Activated B cell treated with CpG ODN at 0.5 μM for 24 hours (primary cell): ENCODE measurements around the gene VAV2. TPM values are rescaled to one million over a fixed set of nuclear protein-coding genes. Genes with fewer than 3 reads are reported as not detected.

ENCODE experiments used
- ATAC-seq: fragments of 200-7000 bp; cut with Tn5 transposase; one replicate; pipeline ENCODE4 v1.10.0; 2021; ENCODE audit warnings: low read depth, mild to moderate bottlenecking, moderate library complexity
- CTCF ChIA-PET: fragments of 350-600 bp; sonication (Branson Sonifier 250); formaldehyde crosslinking; loops from one replicate; lab custom pipeline; 2021; ENCODE audit warnings: antibody characterized with exemption; lab: Charles Lee
- POLR2A ChIA-PET: fragments of 350-600 bp; sonication (Branson Sonifier 250); formaldehyde crosslinking; loops from one replicate; lab custom pipeline; 2021; ENCODE audit warnings: antibody characterized with exemption; lab: Charles Lee
- DNase-seq: peaks from one replicate; pipeline ENCODE4 v3.0.0; 2022
- H3K27ac Mint-ChIP-seq: one replicate; pipeline ENCODE4 v1.8.0; 2020; ENCODE audit warnings: mixed read lengths
- H3K27me3 Mint-ChIP-seq: one replicate; pipeline ENCODE4 v1.8.0; 2021; ENCODE audit warnings: mixed read lengths
- H3K36me3 Mint-ChIP-seq: one replicate; pipeline ENCODE4 v1.8.0; 2021; ENCODE audit warnings: low read depth, mixed read lengths
- H3K4me1 Mint-ChIP-seq: one replicate; pipeline ENCODE4 v1.8.0; 2021; ENCODE audit warnings: mixed read lengths
- H3K4me3 Mint-ChIP-seq: one replicate; pipeline ENCODE4 v1.8.0; 2020; ENCODE audit warnings: mild to moderate bottlenecking, mixed read lengths
- H3K9me3 Mint-ChIP-seq: one replicate; pipeline ENCODE4 v1.8.0; 2020; ENCODE audit warnings: mixed read lengths
- CTCF ChIP-seq: fragments of 200-600 bp; IDR thresholded peaks from one replicate; pipeline ENCODE4 v1.8.0; 2022; ENCODE audit warnings: antibody characterized with exemption, mild to moderate bottlenecking
- intact Hi-C: fragments of 100-400 bp; cut with micrococcal nuclease; formaldehyde crosslinking; loops from one replicate; pipeline ENCODE4 v1.15.1; 2024
- total RNA-seq: library from RNA; stranded (reverse); gene quantifications from 2 replicates; pipeline ENCODE4 v1.2.3, GENCODE V29; 2022

VAV2 gene
- total RNA-seq, 1 donor from 2014 or later: 99.6 TPM

- Mint-ChIP-seq H3K4me3 (no peak overlapping the region), H3K4me1 (peaks cover 33% of the 10 kb centered on the region), H3K27me3 (no peaks in the 10 kb centered on the region), H3K27ac (no peak overlapping the region), H3K36me3 (peaks cover 66% of the 10 kb centered on the region), H3K9me3 (no peaks in the 10 kb centered on the region)
- TF ChIP-seq CTCF: no peak
- POLR2A ChIA-PET: interaction anchor here (0.8 to 0.9 kb wide), 2 partner anchors 25 to 432 kb away, joined by 3 read pairs; no protein-coding TSS in a partner anchor
- no peak for ATAC-seq
- intact Hi-C loops: no loop called here
- CTCF ChIA-PET: no interaction called here
- DNase-seq: no peak
These were observed 179.9 kb downstream of the VAV2 start for GRCh38 chr9:133812077-133812868.

GRCh38 chr9:133811471-133811870 lies 180.7 kb downstream of the VAV2 start:
- no peak overlapping the region for H3K27ac Mint-ChIP-seq
- ChIA-PET CTCF (no interaction called here), POLR2A (interaction anchor here (0.8 kb wide), 1 partner anchor 432 kb away, joined by 3 read pairs; no protein-coding TSS in a partner anchor)
- H3K27me3 Mint-ChIP-seq: no peaks in the 10 kb centered on the region
- H3K36me3 Mint-ChIP-seq: peaks cover 68% of the 10 kb centered on the region
- intact Hi-C loops: no loop called here
- peaks cover 25% of the 10 kb centered on the region for H3K4me1 Mint-ChIP-seq
- TF ChIP-seq CTCF: no peak
- H3K4me3 Mint-ChIP-seq: no peak overlapping the region
- no peak for ATAC-seq
- no peak for DNase-seq
- H3K9me3 Mint-ChIP-seq: no peaks in the 10 kb centered on the region

GRCh38 chr9:133810556-133811195 lies 181.4 kb downstream of the VAV2 start:
- no peak for DNase-seq
- H3K27ac Mint-ChIP-seq: no peak overlapping the region

GRCh38 chr9:133809335-133809734 lies 182.8 kb downstream of the VAV2 start:
- ATAC-seq (no peak), DNase-seq (no peak)
- ChIA-PET CTCF (no interaction called here), POLR2A (no interaction called here)
- no peak for TF ChIP-seq CTCF
- Mint-ChIP-seq H3K36me3 (peaks cover 66% of the 10 kb centered on the region), H3K27me3 (no peaks in the 10 kb centered on the region), H3K27ac (no peak overlapping the region), H3K4me3 (no peak overlapping the region), H3K9me3 (no peaks in the 10 kb centered on the region), H3K4me1 (peaks cover 14% of the 10 kb centered on the region)
- intact Hi-C loops: no loop called here

More at GRCh38 chr9:133810556-133811195, 181.4 kb downstream of the VAV2 start:
- ChIA-PET CTCF (no interaction called here), POLR2A (interaction anchor here (1.6 kb wide), 1 partner anchor 12 kb away, joined by 5 read pairs; no protein-coding TSS in a partner anchor)
- H3K36me3 Mint-ChIP-seq: peaks cover 67% of the 10 kb centered on the region
- intact Hi-C loops: no loop called here
- peaks cover 22% of the 10 kb centered on the region for H3K4me1 Mint-ChIP-seq
- no peaks in the 10 kb centered on the region for H3K27me3 Mint-ChIP-seq
- no peaks in the 10 kb centered on the region for H3K9me3 Mint-ChIP-seq
- no peak for TF ChIP-seq CTCF
- no peak for ATAC-seq
- H3K4me3 Mint-ChIP-seq: no peak overlapping the region

- Mint-ChIP-seq H3K27ac (no peak overlapping the region), H3K4me3 (no peak overlapping the region), H3K36me3 (peaks cover 65% of the 10 kb centered on the region), H3K27me3 (no peaks in the 10 kb centered on the region), H3K4me1 (no peaks in the 10 kb centered on the region), H3K9me3 (no peaks in the 10 kb centered on the region)
- no peak for DNase-seq
- ChIA-PET CTCF (no interaction called here), POLR2A (no interaction called here)
- ATAC-seq: no peak
- no peak for TF ChIP-seq CTCF
- intact Hi-C loops: no loop called here
These were observed 184.3 kb downstream of the VAV2 start for GRCh38 chr9:133807818-133808217.
